AG09319 (cell line): ENCODE measurements around the gene LDB3.
"Not testable (repeated sequence)": the region's sequence is repeated elsewhere in the genome, so short reads cannot be mapped to it uniquely, and the experiment has no call there.

ENCODE experiments used
- DNase-seq: peaks from one replicate; pipeline ENCODE4 v3.0.0-alpha.2; 2010; ENCODE audit warnings: low read depth; ENCODE audit errors: extremely low read depth
- TF ChIP-seq, protein P1 (sequence below): IDR thresholded peaks from 2 replicates; pipeline ENCODE4 v1.5.1; 2011; ENCODE audit warnings: low read depth, mild to moderate bottlenecking, inconsistent platforms, low read length, moderate library complexity

Gene LDB3

DNA sequence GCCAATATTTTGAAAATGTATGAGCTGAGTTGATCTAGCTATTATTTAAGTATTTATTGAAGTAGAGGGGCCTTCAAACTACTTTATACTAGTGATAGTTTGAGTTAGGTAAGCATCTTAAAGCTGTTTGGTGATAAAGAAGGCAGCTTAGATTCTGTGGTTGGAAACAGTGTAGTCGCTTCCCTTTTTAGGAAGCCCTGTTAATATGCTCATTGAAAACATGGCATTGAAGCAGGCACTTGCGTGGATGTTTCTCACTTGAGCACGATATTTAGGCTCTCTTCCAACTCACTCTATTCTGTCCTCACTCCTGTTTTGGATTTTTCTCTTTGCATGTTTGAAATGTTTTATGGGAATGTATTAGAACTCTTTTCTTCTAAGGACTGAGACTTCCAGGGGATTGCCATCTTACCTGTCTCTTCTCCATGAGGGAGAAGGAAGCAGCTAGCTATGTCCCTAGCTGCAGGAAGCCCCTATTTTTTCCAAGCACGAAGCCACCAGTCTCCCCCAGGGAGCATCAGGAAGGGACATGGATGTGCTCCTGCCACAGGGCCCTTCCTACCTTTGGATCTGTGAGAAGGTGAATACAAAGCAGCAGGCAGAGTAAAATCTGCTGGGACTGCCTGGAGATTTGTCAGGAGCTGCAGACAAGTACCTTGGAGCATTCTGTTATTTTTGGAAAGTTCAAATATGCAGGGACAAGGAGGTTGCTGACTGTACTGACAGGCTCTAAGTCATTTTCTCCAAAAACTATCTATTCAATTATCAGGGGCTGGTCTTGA lies 66.1 kb downstream of the LDB3 start:
- no peak for DNase-seq
- TF ChIP-seq, protein P1, sequence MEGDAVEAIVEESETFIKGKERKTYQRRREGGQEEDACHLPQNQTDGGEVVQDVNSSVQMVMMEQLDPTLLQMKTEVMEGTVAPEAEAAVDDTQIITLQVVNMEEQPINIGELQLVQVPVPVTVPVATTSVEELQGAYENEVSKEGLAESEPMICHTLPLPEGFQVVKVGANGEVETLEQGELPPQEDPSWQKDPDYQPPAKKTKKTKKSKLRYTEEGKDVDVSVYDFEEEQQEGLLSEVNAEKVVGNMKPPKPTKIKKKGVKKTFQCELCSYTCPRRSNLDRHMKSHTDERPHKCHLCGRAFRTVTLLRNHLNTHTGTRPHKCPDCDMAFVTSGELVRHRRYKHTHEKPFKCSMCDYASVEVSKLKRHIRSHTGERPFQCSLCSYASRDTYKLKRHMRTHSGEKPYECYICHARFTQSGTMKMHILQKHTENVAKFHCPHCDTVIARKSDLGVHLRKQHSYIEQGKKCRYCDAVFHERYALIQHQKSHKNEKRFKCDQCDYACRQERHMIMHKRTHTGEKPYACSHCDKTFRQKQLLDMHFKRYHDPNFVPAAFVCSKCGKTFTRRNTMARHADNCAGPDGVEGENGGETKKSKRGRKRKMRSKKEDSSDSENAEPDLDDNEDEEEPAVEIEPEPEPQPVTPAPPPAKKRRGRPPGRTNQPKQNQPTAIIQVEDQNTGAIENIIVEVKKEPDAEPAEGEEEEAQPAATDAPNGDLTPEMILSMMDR = no peak

GRCh38 chr10:86735278-86735677 lies 67.0 kb downstream of the LDB3 start:
- DNase-seq = not testable (repeated sequence)

DNA sequence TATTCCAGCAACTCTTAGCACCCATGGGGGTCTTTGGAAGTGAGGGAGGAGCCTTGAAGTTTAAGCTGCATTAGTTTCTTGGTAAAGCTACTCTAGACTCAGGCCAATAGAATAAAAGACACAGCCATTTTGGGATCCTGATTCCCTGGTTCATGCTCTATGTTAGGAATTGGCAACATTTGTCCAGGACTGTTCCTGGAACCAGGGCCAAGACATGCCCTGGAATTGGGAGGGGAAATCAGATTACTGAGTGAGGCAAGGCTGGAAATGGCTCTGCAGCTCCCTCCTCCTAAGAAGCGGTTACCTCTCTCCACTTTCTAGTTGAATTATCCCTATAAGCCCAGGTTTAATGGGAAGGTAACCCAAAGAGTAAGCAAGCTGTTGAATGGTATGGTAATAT lies 73.9 kb downstream of the LDB3 start:
- TF ChIP-seq, protein P1 = no peak
- DNase-seq = no peak

- DNase-seq = no peak
- TF ChIP-seq, protein P1 = no peak
Observed at GRCh38 chr10:86744067-86744725, 75.9 kb downstream of the LDB3 start.

GRCh38 chr10:86747796-86748581 lies 79.7 kb downstream of the LDB3 start:
- DNase-seq = no peak
- TF ChIP-seq, protein P1 = no peak

DNA sequence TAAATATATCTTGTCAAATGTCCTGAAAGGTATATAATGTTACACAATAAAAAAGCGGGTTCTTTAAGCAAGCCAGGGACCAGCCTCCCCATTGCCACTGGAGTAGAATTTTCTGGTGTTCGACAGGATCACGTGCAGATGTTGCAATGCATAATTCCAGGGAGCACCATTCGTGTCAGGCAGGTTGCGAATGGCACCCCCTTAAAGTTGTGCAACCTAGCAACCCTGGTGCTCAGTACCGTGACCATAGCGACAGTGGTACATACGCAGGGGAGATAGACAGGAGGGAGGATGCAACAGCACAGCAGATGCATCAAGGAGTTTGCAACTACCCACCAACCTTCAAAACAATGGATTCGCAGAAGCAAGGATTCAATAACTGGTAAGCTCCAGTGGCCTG lies 81.5 kb downstream of the LDB3 start:
- TF ChIP-seq, protein P1 = no peak
- no peak for DNase-seq

- TF ChIP-seq, protein P1 = no peak
- no peak for DNase-seq
Observed at GRCh38 chr10:86751477-86751876, 83.2 kb downstream of the LDB3 start.
